Nephron (organoid): ENCODE data around the gene TPK1.

Source experiments
- H3K27ac Mint-ChIP-seq, 3 experiments: 2 replicates each; pipeline ENCODE4 v1.8.0; 2020; ENCODE audit warnings: mixed read lengths in 3 of 3, mild to moderate bottlenecking in 2 of 3, moderate library complexity in 1 of 3
- H3K27me3 Mint-ChIP-seq: 2 replicates; pipeline ENCODE4 v1.8.0; 2021; ENCODE audit warnings: low read depth, mild to moderate bottlenecking, moderate library complexity, mixed read lengths
- H3K36me3 Mint-ChIP-seq: 2 replicates; pipeline ENCODE4 v1.8.0; 2020; ENCODE audit warnings: low read depth, mixed read lengths
- H3K4me1 Mint-ChIP-seq: 2 replicates; pipeline ENCODE4 v1.8.0; 2020; ENCODE audit warnings: mixed read lengths
- H3K4me3 Mint-ChIP-seq, 3 experiments: 2 replicates each; pipeline ENCODE4 v1.8.0; 2020; ENCODE audit warnings: mild to moderate bottlenecking in 3 of 3, mixed read lengths in 3 of 3, moderate library complexity in 2 of 3
- H3K9me3 Mint-ChIP-seq: 2 replicates; pipeline ENCODE4 v1.8.0; 2020; ENCODE audit warnings: mixed read lengths
- TF ChIP-seq, protein P1 (sequence below), 3 experiments: fragments of 200-600 bp; sonication (generic); IDR thresholded peaks; one replicate each; pipeline ENCODE4 v1.5.0; 2021; ENCODE audit warnings: antibody characterized with exemption in 3 of 3; ENCODE audit not compliant: unreplicated experiment in 3 of 3

Gene TPK1

DNA sequence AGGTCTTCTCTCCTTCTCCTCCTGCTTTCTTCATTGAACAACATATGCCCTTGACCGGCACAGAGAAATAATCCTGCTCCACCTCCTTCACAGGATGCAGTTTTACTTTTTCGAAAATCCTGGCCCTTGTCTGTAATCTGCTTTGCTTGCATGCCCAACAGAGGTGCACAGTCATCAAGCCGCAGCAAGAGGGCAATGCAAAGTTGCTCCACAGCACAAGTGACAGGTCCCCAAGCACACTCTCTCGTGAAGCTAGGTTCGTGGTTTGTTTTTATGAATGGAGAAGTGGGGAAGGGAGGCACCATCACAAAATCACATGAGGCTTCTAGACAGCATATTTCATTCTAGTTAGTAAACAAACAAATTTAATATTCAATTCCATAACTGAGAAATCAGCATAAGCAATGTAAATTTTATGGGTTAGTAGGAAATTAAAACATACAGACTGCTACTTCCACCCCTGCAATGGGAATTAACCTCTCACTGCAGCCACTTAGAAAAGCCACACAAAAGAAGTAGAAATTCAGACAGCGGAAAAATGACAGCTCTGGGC, 178.8 kb downstream of the TPK1 start:
- TF ChIP-seq, protein P1, sequence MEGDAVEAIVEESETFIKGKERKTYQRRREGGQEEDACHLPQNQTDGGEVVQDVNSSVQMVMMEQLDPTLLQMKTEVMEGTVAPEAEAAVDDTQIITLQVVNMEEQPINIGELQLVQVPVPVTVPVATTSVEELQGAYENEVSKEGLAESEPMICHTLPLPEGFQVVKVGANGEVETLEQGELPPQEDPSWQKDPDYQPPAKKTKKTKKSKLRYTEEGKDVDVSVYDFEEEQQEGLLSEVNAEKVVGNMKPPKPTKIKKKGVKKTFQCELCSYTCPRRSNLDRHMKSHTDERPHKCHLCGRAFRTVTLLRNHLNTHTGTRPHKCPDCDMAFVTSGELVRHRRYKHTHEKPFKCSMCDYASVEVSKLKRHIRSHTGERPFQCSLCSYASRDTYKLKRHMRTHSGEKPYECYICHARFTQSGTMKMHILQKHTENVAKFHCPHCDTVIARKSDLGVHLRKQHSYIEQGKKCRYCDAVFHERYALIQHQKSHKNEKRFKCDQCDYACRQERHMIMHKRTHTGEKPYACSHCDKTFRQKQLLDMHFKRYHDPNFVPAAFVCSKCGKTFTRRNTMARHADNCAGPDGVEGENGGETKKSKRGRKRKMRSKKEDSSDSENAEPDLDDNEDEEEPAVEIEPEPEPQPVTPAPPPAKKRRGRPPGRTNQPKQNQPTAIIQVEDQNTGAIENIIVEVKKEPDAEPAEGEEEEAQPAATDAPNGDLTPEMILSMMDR (IDR thresholded peaks at IDR 0.05; ENCODE audit: unreplicated experiment in 3 of 3) = peak in 1 of 3 experiments; percentile 7
- Mint-ChIP-seq H3K36me3 (no peaks in the 10 kb centered on the region), H3K9me3 (no peaks in the 10 kb centered on the region), H3K4me1 (no peaks in the 10 kb centered on the region), H3K4me3 (no peak overlapping the region), H3K27ac (no peak overlapping the region), H3K27me3 (no peaks in the 10 kb centered on the region)

DNA sequence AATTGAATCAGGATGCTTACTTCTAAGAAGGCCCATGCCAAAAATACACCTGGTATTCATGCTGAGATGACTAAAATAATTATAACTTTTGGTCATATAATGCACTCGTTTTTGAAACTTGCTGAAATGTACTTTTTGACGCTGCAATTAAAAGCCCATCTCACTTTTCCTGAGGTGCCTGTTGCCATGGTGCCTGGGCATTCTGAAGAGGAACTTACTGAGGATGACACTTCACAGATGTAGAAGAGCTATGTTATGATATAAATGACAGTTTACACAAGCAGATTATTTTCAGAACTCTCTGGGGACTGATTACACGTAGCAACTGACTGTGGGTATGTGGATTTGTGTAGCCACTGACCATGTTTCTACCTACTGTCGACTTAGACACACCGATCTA, 182.4 kb downstream of the TPK1 start:
- Mint-ChIP-seq H3K36me3 (no peaks in the 10 kb centered on the region), H3K27ac (no peak overlapping the region), H3K4me1 (no peaks in the 10 kb centered on the region), H3K27me3 (no peaks in the 10 kb centered on the region), H3K4me3 (no peak overlapping the region), H3K9me3 (peaks cover 13% of the 10 kb centered on the region)
- TF ChIP-seq, protein P1 (IDR thresholded peaks at IDR 0.05; ENCODE audit: unreplicated experiment in 3 of 3) = no peak

DNA sequence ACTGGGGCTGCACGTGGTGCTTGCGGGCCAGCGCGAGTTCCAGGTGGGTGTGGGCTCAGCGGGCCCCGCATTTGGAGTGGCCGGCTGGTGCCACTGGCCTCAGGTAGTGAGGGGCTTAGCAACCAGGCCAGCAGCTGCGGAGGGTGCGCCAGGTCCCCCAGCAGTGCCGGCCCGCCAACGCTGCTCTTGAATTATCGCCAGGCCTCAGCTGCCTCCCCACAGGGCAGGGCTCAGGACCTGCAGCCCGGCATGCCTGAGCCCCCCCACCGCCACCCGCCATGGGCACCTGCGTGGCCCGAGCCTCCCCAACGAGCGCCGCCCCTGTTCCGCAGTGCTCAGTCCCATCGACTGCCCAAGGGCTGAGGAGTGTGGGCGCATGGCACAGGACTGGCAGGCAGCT, 185.4 kb downstream of the TPK1 start:
- no peak overlapping the region for H3K4me3 Mint-ChIP-seq
- TF ChIP-seq, protein P1 (IDR thresholded peaks at IDR 0.05; ENCODE audit: unreplicated experiment in 3 of 3) = no peak

DNA sequence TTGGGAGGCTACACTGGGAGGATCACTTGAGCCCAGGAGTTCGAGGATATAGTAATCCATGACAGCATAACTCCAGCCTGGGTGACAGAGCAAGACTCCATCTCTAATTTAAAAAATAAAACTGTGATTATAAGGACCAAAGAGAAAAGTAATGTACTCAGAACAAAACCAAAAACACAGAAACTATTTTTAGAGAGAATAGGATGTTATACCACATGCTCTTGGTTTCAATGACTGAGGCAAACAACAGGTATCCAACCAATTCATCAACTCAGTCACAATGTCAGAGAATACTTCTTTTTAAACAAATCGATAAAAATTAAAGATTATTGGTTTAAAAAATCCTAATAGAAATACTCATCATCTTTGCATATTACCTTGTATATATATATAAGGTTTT, 186.7 kb downstream of the TPK1 start:
- TF ChIP-seq, protein P1 (IDR thresholded peaks at IDR 0.05; ENCODE audit: unreplicated experiment in 3 of 3) = no peak
- no peaks in the 10 kb centered on the region for H3K36me3 Mint-ChIP-seq
- no peak overlapping the region for H3K4me3 Mint-ChIP-seq
- H3K27me3 Mint-ChIP-seq = no peaks in the 10 kb centered on the region
- H3K9me3 Mint-ChIP-seq = peaks cover 13% of the 10 kb centered on the region
- no peaks in the 10 kb centered on the region for H3K4me1 Mint-ChIP-seq
- H3K27ac Mint-ChIP-seq = no peak overlapping the region

More for the DNA sequence above, 185.4 kb downstream of the TPK1 start:
- no peak overlapping the region for H3K27ac Mint-ChIP-seq
- H3K36me3 Mint-ChIP-seq = no peaks in the 10 kb centered on the region
- H3K9me3 Mint-ChIP-seq = peaks cover 13% of the 10 kb centered on the region
- H3K4me1 Mint-ChIP-seq = no peaks in the 10 kb centered on the region
- no peaks in the 10 kb centered on the region for H3K27me3 Mint-ChIP-seq

DNA sequence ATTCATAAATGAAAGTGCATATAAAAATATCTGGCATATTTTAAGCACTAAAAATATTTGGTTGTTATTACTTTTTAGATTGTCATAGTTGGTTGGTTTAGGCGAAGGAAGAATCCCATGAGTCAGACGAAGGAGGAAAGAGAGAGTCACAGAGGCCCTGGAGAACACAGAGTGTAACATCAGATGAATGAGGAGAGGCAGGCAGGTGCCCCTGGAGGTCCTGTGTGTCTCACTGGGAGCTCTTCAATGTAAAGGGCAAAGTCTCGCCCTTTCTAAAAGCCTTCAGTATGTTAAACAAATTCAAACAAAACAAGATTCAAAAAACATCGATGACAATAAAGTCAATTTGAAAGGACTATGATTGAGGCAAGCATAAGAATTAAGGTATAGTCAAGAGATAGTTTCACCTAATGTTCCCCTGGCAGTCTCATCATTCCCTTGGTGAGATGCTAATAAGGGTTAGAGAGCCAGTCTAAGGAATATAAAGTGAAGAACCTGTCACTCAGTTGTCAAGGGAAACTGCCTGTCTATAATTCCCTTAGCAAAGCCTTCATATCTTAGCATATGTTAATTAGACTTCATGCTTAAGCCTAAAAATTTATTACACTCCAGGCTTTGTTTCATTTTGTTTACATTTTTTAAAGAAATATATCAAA, 194.3 kb downstream of the TPK1 start:
- TF ChIP-seq, protein P1 (IDR thresholded peaks at IDR 0.05; ENCODE audit: unreplicated experiment in 3 of 3) = no peak
- Mint-ChIP-seq H3K4me3 (no peak overlapping the region), H3K4me1 (no peaks in the 10 kb centered on the region), H3K27me3 (no peaks in the 10 kb centered on the region), H3K9me3 (no peaks in the 10 kb centered on the region), H3K27ac (no peak overlapping the region), H3K36me3 (no peaks in the 10 kb centered on the region)

DNA sequence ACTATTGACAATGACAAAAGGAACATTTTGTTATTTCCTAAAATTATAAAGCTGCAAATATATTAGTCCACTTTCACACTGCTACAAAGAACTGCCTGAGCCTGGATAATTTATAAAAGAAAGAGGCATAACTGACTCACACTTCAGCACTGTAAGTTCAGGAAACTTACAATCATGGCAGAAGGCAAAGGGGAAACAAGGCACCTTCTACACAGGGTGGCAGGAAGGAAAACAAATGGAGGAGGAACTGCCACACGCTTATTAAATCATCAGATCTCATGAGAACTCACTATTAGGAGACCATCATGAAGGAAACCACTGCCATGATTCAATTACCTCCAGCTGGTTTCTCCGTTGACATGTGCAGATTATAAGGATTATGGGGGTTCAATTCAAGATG, 203.1 kb downstream of the TPK1 start:
- TF ChIP-seq, protein P1 (IDR thresholded peaks at IDR 0.05; ENCODE audit: unreplicated experiment in 3 of 3) = no peak
- peaks cover 5% of the 10 kb centered on the region for H3K36me3 Mint-ChIP-seq
- no peaks in the 10 kb centered on the region for H3K27me3 Mint-ChIP-seq
- H3K9me3 Mint-ChIP-seq = peaks cover 5% of the 10 kb centered on the region
- H3K4me1 Mint-ChIP-seq = no peaks in the 10 kb centered on the region
- H3K27ac Mint-ChIP-seq = no peak overlapping the region
- H3K4me3 Mint-ChIP-seq = no peak overlapping the region
